Activated T-helper 1 cell treated with anti-CD3 and anti-CD28 coated beads, Interleukin-2, amount 50 U/mL, for 16 hours (primary cell): ENCODE data around the gene CADM1.

Experiments used
- DNase-seq, 2 donors: peaks; one replicate each; pipeline ENCODE4 v3.0.0-alpha.2; 2020; ENCODE audit warnings: low read depth in 1 of 2, low spot score in 1 of 2

Gene CADM1

DNA sequence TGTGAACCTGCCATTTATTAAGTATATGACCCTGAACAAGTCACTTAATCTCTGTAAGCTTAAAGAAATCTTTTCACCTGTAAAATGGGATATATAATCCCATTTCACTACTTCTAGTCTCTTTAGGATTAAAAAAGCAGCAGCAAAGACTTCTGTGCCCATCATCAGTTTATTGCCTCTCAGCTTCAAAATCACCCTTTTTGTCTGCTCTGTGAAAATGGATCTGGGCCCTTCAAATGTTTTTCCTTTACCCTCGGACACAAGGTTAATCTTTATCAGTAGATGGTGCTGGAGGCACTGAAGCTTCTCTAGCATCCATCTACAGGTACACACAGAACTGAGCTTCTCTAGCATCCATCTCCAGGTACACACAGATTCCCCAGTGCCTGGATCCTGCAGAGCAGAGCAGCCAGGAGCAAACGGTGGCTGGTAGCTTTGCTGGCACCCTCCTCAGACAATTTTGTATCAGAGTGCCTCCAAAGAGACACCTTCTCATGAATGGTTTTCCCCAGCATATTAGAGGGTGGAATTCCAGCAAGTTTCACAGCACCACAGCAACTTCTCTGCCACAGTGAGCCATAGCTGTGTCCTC, 56.8 kb downstream of the CADM1 start:
- no peak for DNase-seq

DNA sequence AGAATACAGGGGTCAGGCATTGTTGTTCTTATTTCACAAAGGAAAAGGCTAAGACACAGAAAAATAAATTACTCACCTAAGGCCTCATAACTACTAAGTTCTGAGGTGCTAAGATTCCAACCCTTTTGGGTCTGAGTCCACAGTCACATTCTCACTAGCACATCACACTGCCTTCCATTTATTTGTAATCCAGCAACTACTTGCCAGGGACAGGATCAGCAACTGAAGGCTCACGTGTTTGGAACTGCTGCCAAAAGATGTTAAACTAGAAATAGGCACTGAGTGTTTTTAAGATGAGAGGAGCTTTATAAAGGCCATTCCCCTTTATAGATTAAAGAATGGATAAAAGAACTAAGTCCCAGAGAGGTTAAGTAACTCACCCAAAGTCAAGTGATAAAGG, 58.0 kb downstream of the CADM1 start:
- DNase-seq, result no peak

DNA sequence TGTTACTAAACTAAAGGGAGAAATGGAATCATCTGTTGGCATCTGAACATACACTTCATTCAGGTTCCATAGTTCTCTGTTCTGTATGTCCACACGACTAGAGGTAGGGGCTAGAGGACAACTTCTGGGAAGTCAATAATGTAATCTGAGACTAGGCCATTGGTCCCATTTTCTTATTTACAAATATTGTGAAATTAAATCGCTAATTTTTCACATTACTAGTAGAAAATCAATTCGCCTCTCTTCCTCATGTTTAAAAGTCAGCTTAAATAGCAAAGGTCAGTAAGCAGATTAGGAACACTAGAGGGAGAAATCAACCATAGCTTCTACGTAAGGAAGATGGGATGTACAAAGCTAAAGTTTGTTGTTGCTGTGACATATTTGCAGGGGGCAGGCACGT, 59.7 kb downstream of the CADM1 start:
- no peak for DNase-seq

DNA sequence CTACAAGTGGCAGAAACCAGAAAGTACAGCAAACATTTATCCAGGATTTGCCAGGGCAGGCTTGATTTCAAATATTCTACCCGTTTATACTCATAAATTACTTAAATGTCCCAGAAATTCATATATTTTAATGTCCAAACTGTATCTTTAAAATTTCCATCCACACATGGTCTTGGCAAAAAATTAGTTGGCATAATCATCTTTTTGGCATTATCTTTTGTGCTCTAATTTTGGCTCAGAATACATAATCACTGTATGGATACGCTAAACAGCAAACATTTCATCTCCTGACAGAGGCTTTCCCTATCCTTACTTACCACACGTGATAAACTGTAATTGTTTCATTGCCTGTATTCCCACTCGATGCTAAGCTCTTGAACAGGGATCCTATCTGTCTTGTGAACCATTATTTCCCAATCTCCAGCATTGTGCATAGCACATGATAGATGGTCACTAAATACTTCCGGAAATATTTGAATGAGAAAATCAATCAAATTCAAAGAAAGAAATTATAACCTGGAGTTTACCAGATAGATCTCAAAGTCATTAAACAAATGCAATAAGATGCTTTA, 64.2 kb downstream of the CADM1 start:
- DNase-seq, result no peak

DNA sequence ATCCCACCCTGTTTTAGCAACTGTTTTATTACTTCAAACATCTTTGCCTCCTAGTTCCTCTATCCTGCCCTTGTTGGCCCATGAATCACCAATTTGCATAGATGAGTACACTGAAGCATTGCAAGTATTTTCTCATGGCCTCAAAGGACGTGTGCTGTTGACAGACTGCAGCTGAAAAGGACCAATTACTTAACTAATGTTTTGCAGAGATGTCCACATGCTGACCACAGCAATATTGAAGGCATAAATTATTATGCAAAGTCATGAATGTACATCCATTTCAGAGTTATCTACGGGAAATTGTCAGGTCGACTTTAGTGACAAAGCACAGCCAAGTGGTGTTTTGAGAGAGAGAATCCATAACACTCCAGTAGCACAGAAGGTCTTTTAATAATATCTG, 64.8 kb downstream of the CADM1 start:
- DNase-seq, result no peak

DNA sequence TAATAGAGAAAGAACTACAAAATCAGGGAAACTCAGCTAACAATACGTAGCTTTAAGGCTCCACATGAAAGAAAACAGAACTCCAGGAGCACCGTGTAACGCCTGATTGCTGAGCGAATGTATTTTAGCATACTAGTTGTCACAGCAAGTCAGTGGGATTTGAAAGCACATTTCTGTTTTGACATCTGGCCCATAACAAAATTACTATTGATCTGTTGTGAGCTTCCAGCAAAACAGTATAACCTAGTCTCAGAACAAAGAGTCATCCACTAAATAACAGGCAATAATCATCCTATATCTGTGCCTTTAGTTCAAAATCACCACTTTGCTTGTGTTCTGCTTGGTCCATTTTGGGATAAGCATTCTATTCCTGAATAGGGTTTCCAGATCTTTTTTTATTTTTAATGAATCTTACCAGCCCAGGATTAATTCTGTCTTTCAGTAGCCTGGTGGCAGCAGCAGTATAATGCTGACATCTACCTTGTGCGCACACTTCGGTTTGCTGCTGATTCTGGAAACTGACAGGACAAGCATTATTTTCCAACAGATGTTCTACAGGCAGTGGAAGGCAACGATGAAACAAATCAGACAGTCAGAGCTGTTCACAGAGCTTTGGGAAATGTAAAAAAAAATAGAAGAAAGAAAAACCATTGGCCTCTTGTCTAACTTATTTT, 66.2 kb downstream of the CADM1 start:
- DNase-seq, result no peak

DNA sequence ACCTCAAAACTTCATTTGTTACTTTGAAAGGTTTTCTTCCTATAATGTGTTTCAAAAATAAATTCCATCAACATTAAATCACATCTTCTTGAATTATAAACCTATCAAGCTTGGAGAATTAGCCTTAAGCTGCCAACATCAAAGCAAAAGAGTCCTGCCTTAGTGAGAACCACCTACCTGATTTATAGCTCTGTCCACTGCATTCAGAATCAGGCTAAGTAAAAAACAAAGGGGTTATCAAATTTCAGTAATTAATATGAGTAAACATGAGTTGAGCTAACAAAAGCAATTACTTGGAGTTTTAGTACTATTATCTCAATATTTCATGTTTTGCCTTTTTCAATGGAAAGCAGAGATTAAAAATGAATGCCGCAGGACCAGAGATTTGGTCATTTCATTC, 73.9 kb downstream of the CADM1 start:
- DNase-seq, result no peak

DNA sequence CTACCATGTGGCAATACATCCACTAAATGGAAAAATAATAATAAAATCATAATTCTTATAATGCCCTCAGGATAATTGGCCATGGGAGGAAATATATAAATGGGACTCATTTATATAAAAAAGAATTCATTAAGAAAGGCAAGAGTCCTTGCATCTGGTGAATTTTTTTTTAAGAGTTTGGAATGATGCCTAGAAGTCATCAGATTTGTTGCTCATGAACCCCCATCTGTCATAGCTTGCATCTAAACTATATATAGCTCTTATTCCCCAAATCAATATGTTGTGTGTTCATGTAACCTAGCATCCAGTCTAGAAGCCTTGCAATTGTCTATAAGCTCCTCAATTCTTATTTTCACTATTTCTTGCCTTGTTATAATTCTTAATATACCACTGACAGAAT, 75.9 kb downstream of the CADM1 start:
- DNase-seq, result no peak

DNA sequence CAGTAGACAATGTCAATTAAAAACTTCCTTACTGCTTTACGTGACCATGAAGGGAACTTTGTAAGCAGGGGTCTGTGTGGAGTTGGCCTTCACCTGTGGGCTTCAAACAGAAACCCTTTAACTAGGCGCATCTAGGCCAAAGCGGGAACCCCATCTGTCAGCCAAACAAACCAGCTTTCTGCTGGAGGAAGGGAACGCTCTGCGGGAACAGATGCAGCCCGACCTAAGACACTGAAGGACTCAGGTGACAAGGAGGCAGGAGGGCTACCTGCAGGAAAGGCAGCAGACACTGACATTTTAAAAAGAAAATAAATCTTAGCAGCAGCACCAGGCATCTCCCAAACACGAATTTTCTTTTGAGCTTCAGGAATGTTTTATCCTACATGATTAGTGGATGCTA, 78.4 kb downstream of the CADM1 start:
- DNase-seq, result no peak

DNA sequence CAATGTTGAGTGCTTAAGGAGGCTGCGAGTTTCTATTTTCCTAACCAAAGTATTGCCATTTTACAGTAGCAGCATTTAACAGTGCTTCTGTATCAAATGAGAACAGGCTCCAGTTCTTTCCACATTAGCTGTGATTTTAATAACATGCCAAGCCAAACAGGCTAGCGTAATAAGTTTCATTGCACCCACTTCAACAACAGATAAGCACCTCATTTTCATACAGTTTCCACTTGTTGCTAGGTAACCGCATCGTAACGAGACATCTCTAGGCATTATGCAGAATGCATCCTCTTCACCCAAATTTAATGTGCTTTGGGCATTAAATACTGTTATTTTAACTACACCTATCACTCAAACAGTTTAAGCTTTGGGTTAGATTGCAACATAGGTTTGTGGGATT, 79.0 kb downstream of the CADM1 start:
- DNase-seq, result no peak

DNA sequence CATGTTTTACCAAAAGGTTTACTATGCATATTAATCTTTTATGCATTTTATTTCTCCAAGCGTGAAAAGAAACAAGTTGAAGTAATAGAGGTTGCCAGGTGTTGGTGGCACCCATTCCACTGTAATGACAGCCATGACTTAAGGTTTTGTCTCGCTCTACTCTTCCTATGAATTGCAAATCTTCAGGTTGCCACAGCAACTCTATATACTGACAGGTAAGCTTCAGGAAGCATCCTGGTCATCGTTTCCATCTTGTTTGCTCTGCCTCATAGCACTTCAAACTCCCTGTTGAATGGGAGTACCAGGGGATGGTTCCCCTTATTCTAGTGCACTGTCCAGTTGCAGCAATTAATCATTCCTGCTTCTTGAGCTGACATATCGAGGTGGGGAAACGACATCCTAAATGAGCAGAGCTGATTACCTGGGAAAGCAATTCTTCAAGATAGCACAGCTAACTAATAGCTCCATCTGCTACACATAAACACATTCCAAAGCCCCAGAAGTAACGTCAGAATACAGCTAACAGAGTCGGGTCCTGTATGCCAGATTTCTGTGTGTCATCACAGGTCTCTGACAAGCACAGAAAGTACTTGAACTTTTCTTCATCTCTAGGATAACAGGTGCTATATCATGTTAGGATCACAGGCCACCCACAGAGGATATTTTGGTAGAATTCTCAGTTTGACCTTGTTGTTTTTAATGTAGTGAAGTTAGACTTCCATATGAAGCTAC, 80.3 kb downstream of the CADM1 start:
- no peak for DNase-seq

DNA sequence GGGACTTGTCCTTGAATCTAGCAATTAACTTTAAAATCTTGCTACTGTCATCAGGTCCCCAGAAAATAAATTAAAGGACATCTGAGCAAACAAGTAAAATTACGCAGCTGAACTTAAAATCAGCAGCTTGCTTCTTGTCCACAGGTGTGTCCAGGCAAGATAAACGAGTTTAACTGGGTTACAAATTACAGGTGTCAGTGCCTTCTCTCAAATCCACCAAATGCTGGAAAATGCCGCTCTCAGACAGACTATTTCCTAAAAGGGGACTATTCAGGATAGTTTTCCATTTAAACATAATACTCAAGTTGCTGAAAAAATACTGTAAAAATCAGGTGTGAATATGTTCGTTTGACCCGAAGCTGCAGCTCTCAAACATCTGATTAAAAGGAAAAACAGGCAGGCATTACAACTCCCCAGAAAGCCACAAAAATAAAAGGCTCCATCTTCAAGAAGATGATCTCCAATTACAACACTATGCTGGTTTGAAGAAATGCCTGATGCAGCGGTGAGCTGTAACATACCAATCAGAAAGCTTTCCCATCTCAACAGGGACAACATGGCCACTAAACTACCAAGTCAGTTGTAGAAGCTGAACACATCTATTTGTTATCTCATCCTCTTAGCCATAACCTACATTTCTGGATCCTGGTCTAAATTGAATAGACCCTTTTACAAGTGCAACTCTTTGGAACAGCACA, 82.1 kb downstream of the CADM1 start:
- no peak for DNase-seq

DNA sequence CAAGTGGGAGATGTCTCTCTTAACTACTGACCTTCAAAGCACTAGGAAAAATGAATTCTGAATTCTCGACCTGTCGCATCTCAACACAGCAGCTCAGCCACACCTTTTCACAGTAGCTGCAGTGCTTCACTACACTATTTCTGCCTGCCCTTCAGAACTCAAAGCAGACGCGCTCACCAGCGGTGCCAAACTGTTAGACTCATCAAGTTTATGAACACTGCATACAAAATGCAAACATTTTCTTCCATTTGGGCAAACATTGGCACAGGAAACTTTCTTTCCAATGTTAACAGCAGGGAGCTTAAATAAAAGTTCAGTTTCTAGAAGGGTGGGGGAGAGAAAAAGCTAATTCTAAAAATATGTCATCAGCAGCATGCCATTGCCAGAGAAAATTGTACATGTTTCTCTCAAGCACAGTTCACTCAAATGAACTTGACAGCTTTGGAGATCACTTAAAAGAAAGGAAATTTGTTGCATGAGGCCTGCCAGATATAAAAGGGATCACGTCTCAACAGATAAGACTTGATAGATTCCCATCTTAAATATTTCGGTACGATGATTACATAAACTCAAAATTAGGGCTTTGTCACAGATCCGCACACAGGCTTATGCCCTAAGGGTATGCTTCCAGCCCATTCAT, 82.7 kb downstream of the CADM1 start:
- DNase-seq, result no peak

DNA sequence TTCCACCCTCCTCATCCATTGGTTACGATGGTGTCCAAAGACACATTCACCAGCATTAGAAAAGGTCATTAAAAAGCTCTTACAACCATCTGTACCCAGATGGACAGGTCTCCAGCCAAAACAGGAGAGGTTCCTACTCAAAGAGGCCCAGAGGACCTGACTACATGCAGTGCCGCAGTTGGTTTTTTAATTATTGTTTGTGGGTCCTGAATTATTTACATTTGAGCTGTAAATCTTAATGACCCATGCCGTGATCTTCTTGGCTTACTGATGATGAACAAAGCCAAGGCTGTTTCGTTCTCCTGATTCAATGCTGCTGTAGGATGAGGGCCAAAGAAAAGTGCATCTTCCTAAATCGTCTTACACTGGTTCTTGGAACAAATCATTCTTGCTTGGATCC, 83.7 kb downstream of the CADM1 start:
- DNase-seq, result no peak

DNA sequence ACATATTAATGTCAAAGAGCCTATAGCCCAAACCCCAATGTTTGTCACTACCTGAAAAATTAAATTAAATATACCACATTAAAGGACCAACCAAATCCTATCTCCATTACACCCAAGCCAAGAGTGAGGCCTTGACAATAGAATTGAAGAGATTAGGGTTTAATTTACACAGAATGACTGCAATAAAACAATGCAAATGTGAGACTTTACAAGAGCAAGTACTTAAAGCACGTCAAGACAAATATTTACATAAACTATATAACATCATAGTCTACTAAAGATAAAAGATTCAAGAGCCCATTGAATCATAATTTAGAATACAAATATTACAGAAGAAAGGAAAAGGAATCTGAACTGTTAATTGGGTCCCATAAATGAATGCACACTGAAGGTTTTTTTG, 85.6 kb downstream of the CADM1 start:
- no peak for DNase-seq

DNA sequence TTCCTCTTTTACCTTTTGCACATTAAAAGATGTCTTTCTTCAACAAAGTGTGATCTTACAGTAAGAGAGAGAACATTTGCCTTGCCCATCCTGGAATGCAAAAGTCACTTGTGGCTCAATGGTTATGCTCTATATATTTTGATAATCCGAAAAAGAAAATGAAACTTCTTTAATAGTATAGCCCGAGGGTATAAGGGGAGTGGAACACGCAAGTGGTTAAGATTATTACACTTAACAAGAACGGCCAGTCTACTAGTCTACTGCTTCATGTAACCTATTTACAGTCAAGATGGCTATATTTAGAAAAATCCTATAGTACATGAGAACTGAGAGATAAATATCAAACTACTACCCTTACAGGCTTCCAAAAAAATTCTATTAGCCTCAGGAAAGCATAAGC, 86.1 kb downstream of the CADM1 start:
- DNase-seq, result no peak

DNA sequence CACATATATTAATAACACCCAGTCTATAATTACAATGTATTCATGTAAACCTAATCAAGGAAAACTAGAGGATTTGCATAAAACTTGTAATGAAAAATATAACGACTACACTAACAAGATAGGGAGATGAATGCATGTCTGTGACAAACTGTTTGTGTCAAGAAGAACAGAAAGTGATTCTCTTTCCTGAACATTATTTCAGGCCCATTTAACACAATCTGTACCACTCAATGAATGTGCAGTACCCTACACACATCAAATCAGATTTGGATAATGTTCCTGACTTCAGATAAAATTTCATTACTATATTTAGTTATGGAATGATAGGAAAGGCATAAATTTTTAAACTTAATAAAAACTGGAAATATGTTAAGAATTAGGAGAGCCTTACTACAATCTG, 93.1 kb downstream of the CADM1 start:
- DNase-seq, result no peak

DNA sequence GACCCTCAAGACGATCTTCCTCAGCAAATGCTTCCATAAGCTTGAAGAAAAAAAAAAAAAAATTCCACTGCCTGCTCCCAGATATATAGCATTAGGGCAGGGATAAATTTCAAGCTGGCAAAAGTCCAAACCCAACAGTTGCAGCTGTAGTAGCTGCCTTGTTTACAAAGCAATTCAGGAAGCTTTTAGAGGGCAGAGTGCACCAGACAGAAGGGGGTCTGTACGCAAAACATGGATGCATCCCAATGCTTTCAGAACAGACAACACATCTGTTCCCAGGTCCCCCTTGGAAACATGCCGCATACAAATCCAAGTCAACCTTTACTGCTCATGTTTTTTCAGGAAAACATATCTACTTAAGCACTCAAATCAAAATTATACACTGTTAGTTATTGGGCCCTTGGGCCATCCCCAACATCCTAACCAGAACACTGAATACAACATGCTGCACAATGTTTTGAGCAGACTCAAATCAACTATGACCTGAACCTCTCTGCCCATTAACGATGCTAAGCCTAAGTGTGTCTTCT, 94.5 kb downstream of the CADM1 start:
- no peak for DNase-seq

DNA sequence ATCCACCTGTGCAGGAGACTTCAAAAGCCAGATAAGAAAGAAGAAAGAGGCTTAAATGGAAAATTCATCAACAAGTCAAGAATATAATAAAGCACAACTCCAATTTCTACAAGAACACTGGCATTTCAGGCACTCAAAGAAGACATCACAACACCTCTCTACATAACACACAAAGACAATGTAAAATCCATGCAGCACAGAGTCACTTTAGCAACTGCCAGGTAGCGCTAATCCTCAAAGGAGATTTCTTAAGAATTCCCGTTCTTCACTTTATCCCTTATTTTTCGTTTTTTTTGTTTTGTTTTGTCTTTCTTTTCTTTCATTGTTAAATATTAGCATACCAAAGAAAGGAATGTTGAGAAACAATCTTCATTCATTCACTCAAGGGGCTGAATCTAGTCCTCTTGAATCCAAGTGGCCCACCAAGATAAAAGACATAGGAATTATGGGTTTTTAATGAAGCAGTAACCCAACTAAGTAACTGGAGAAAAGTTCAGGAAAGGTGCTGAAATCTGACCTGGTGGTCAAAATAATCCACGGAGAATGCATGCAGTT, 95.0 kb downstream of the CADM1 start:
- no peak for DNase-seq

DNA sequence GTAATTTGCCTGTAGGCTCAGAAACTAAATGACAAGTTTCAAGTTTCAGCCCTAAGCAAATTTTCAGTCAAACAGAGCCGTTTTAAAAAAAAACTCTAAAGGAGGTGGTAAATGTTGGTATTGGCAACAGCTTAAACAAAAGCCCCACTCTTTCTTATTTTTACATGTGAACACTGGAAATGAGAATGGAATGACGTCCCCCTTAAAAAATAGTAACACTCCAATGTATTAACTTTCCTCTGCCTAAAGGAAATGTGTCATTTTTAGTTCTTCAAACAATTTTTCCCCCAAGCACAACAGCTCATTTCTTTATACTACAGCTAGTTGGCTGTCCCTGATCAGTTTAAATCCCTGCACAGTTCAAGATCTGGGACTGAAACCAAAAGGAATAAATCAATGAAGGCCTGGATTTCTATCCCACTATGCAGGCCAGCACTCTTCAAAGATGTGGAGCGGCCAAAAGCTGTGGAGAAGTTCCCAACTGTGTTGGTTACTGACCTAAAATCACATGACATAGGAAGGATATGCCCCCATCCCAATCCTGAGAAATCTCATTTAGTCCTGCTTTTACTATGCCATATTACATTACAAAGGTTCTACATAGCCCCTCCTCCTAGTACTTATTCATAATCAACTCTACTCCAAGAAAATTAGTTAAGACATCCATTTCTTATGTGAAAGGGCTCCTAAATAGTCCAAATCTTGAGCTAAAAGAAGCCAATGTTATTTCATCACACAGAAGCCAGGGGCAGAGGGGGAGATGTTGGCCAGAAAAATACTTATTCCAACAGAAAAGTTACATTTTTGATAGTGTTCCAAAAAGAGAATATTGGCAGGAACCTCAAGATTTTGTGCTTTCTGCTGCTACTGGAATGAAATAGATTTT, 95.9 kb downstream of the CADM1 start:
- DNase-seq, result no peak
